IMR-90 (cell line): ENCODE measurements around the gene ADARB2. TPM values are rescaled to one million over a fixed set of nuclear protein-coding genes. Genes with fewer than 3 reads are reported as not detected.

Experiments used
- ATAC-seq: fragments of 200-7000 bp; cut with Tn5 transposase; 2 replicates; pipeline ENCODE4 v1.9.1; 2020; ENCODE audit warnings: low read depth, mild to moderate bottlenecking, moderate library complexity
- BruUV-seq: library from RNA; stranded (reverse); fragments of 400-500 nt; replicated peaks from 2 replicates; lab custom pipeline; 2021; lab: Mats Ljungman, UMichigan
- CTCF ChIA-PET: fragments of 300-600 bp; formaldehyde crosslinking; extraction: SDS; loops from one replicate; lab custom pipeline; 2021; ENCODE audit warnings: antibody characterized with exemption; lab: Yijun Ruan, JAX
- POLR2A ChIA-PET: fragments of 300-600 bp; sonication (Branson Sonifier 250); formaldehyde crosslinking; loops from one replicate; lab custom pipeline; 2022; ENCODE audit warnings: antibody characterized with exemption; ENCODE audit not compliant: unreplicated experiment; lab: Charles Lee
- DNase-seq: peaks from one replicate; pipeline ENCODE4 v3.0.0; 2013
- H2AFZ ChIP-seq: replicated peaks from 2 replicates; pipeline ENCODE3; 2013; ENCODE audit warnings: low read length, mild to moderate bottlenecking; ENCODE audit not compliant: poor library complexity
- H2AK5ac ChIP-seq: 2 replicates; pipeline ENCODE4 v1.6.1; 2013; ENCODE audit warnings: low read depth, low read length, inconsistent platforms
- H2AK9ac ChIP-seq: replicated peaks from 2 replicates; pipeline ENCODE3; 2013; ENCODE audit warnings: mild to moderate bottlenecking, low read depth, low read length, moderate library complexity; ENCODE audit not compliant: poor library complexity
- H2BK120ac ChIP-seq: 2 replicates; pipeline ENCODE4 v1.6.1; 2013; ENCODE audit warnings: low read depth, low read length, inconsistent platforms
- H2BK15ac ChIP-seq: 3 replicates; pipeline ENCODE4 v1.6.1; 2013; ENCODE audit warnings: low read depth, low read length, inconsistent platforms
- H2BK20ac ChIP-seq: 2 replicates; pipeline ENCODE4 v1.6.1; 2013; ENCODE audit warnings: low read depth, mild to moderate bottlenecking, inconsistent platforms, low read length, moderate library complexity
- H2BK5ac ChIP-seq: 2 replicates; pipeline ENCODE4 v1.6.1; 2013; ENCODE audit warnings: mild to moderate bottlenecking, low read depth, low read length, inconsistent platforms; ENCODE audit not compliant: poor library complexity, severe bottlenecking
- H3K14ac ChIP-seq: replicated peaks from 2 replicates; pipeline ENCODE4 v1.6.1; 2013; ENCODE audit warnings: low read depth, low read length, inconsistent platforms
- H3K18ac ChIP-seq: 2 replicates; pipeline ENCODE4 v1.6.1; 2013; ENCODE audit warnings: low read depth, low read length, control low read depth
- H3K23ac ChIP-seq: 2 replicates; pipeline ENCODE4 v1.6.1; 2013; ENCODE audit warnings: low read depth, low read length, inconsistent platforms
- H3K27ac ChIP-seq: 2 replicates; pipeline ENCODE4 v1.5.1; 2013; ENCODE audit warnings: mild to moderate bottlenecking, control low read depth, low read length; ENCODE audit not compliant: insufficient read depth
- H3K27me3 ChIP-seq: 2 replicates; pipeline ENCODE4 v1.6.1; 2013; ENCODE audit warnings: low read length; ENCODE audit not compliant: control insufficient read depth, insufficient read depth
- H3K36me3 ChIP-seq: 2 replicates; pipeline ENCODE4 v1.6.1; 2013; ENCODE audit warnings: low read length, mixed read lengths; ENCODE audit not compliant: control insufficient read depth, insufficient read depth
- H3K4ac ChIP-seq: 2 replicates; pipeline ENCODE4 v1.6.1; 2013; ENCODE audit warnings: low read depth, low read length, inconsistent platforms
- H3K4me1 ChIP-seq: 2 replicates; pipeline ENCODE4 v1.6.1; 2013; ENCODE audit warnings: low read length, mixed read lengths; ENCODE audit not compliant: control insufficient read depth, insufficient read depth
- H3K4me2 ChIP-seq: 2 replicates; pipeline ENCODE4 v1.6.1; 2013; ENCODE audit warnings: low read depth, mild to moderate bottlenecking, control low read depth, low read length, moderate library complexity
- H3K4me3 ChIP-seq: 2 replicates; pipeline ENCODE4 v1.5.1; 2013; ENCODE audit warnings: low read depth, mild to moderate bottlenecking, control low read depth, low read length, moderate library complexity; ENCODE audit not compliant: insufficient read depth
- H3K56ac ChIP-seq: 2 replicates; pipeline ENCODE4 v1.6.1; 2013; ENCODE audit warnings: low read length, inconsistent platforms; ENCODE audit not compliant: insufficient read depth; ENCODE audit errors: extremely low read depth
- H3K79me1 ChIP-seq, 2 experiments: 2 replicates each; pipeline ENCODE4 v1.6.1; 2013; ENCODE audit warnings: low read length in 2 of 2, inconsistent platforms in 1 of 2, low read depth in 1 of 2
- H3K9ac ChIP-seq: 2 replicates; pipeline ENCODE4 v1.6.1; 2013; ENCODE audit warnings: low read depth, low read length, control low read depth
- H3K9me1 ChIP-seq: 2 replicates; pipeline ENCODE4 v1.6.1; 2013; ENCODE audit warnings: low read length, inconsistent platforms; ENCODE audit not compliant: insufficient read depth
- H3K9me3 ChIP-seq: 2 replicates; pipeline ENCODE4 v1.6.1; 2013; ENCODE audit warnings: low read length; ENCODE audit not compliant: control insufficient read depth, insufficient read depth
- H4K20me1 ChIP-seq: 2 replicates; pipeline ENCODE4 v1.6.1; 2013; ENCODE audit warnings: low read length, inconsistent platforms; ENCODE audit not compliant: insufficient read depth
- H4K5ac ChIP-seq: 2 replicates; pipeline ENCODE4 v1.6.1; 2013; ENCODE audit warnings: mild to moderate bottlenecking, low read depth, low read length, control low read depth
- H4K8ac ChIP-seq, 2 experiments: 2 replicates each; pipeline ENCODE4 v1.6.1; 2013; ENCODE audit warnings: low read depth in 2 of 2, low read length in 2 of 2, control low read depth in 1 of 2, inconsistent platforms in 1 of 2
- H4K91ac ChIP-seq: 2 replicates; pipeline ENCODE4 v1.6.1; 2013; ENCODE audit warnings: low read depth, low read length, inconsistent platforms; ENCODE audit not compliant: insufficient read depth
- BHLHE40 ChIP-seq: fragments of 150-350 bp; IDR thresholded peaks from 2 replicates; pipeline ENCODE4 v1.6.1; 2016; ENCODE audit warnings: mild to moderate bottlenecking, low read depth, low read length
- CEBPB ChIP-seq: IDR thresholded peaks from 2 replicates; pipeline ENCODE4 v1.6.1; 2012; ENCODE audit warnings: low read depth, low read length, improper control_type of control experiment
- MAZ ChIP-seq: IDR thresholded peaks from 2 replicates; pipeline ENCODE4 v1.6.1; 2012; ENCODE audit warnings: low read depth, mild to moderate bottlenecking, low read length, improper control_type of control experiment, moderate library complexity, borderline replicate concordance
- POLR2A ChIP-seq: IDR thresholded peaks from 2 replicates; pipeline ENCODE4 v1.6.1; 2012; ENCODE audit warnings: mild to moderate bottlenecking, low read depth, low read length
- RAD21 ChIP-seq: IDR thresholded peaks from 2 replicates; pipeline ENCODE4 v1.6.1; 2012; ENCODE audit warnings: low read length, improper control_type of control experiment
- WGBS, 2 experiments: methylation state at CpG; one replicate each; pipeline versions ENCODE4 v1.1.5 to v1.1.7; 2013; ENCODE audit warnings: missing lambda C conversion rate in 2 of 2; ENCODE audit not compliant: insufficient read length in 1 of 2; ENCODE audit errors: extremely low coverage in 2 of 2; 5-methylcytosine and 5-hydroxymethylcytosine counted together
- dilution Hi-C: fragments of 300-500 bp; cut with HindIII; formaldehyde crosslinking; loops from one replicate; pipeline ENCODE4 v1.14.3; 2018; ENCODE audit warnings: low sequenced_read_pairs; ENCODE audit not compliant: unreplicated experiment
- in situ Hi-C: fragments of 300-500 bp; cut with MboI; formaldehyde crosslinking; loops from 3 replicates; pipeline ENCODE4 v1.14.3; 2019; ENCODE audit warnings: low sequenced_read_pairs, inconsistent platforms, mixed read lengths
- intact Hi-C: fragments of 100-400 bp; cut with micrococcal nuclease; formaldehyde crosslinking; loops from 2 replicates; pipeline ENCODE4 v1.10.0; 2022
- polyA plus RNA-seq, 3 experiments: library from polyadenylated mRNA; depleted of rRNA; stranded (reverse); fragments of >200 nt; gene quantifications; 2 replicates each; pipeline ENCODE4 v1.2.3, GENCODE V29; 2012; ENCODE audit warnings: low replicate concordance in 1 of 3
- total RNA-seq: library from RNA; depleted of rRNA; stranded (reverse); fragments of >200 nt; gene quantifications from 2 replicates; pipeline ENCODE4 v1.2.3, GENCODE V29; 2012
- TF ChIP-seq, protein P1 (sequence below): fragments of 150-350 bp; IDR thresholded peaks from 2 replicates; pipeline ENCODE4 v1.6.1; 2017; ENCODE audit warnings: mild to moderate bottlenecking, antibody characterized with exemption, low read length, low read depth

The ADARB2 gene
- total and polyA plus RNA-seq, 2 of the 4 experiments (the other 2 are of a cell fraction), result not detected

DNA sequence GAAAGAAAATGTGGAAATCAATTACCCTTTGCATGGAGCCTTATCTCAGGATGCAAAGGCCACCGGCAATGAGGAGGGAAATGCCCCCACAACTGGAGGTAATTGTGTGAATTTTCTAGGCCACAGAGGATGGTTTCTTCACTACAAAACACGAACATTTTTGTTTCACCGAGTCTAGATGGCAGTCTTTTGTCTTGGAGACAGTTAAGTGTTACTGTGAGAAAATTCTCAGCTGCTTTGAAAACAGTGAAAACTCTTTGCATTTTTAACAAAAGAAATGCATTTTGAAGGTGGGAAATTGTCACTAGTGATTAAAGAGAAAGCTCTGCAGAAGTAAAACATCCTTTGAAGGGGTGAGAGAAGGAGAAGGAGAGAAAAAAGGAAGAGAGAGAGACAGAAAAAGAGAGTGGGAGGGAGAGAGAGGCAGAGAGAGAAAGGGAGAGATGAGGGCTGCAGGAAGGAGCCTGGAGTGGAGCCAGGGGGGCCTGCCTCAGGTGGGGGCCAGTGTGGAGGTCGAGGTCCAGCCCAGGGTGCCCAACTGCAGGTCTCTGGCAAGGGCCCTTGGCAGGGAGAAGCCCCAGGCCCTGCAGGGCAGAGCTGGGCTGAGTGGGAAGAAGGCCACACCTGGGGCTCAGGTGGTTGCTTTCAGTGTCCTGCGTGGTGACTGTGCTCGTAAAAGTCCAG is 261.4 kb downstream of the ADARB2 start:
- no peak for DNase-seq
- Histone ChIP-seq H4K20me1 (no peaks in the 10 kb centered on the region), H3K9me3 (peaks cover 52% of the 10 kb centered on the region), H2AFZ (no peak overlapping the region), H4K91ac (no peak overlapping the region), H3K4me1 (no peaks in the 10 kb centered on the region), H3K4me2 (no peak overlapping the region), H2AK5ac (no peak overlapping the region), H4K5ac (no peak overlapping the region), H3K4me3 (no peak overlapping the region), H3K36me3 (no peaks in the 10 kb centered on the region), H3K14ac (no peak overlapping the region), H3K9me1 (no peaks in the 10 kb centered on the region), H2BK120ac (no peak overlapping the region), H3K27ac (no peak overlapping the region), H3K9ac (no peak overlapping the region), H3K23ac (no peak overlapping the region), H2BK20ac (no peak overlapping the region), H3K27me3 (no peaks in the 10 kb centered on the region), H3K18ac (no peak overlapping the region), H3K56ac (no peak overlapping the region), H2BK5ac (no peak overlapping the region), H4K8ac (no peak overlapping the region), H3K79me1 (no peaks in the 10 kb centered on the region), H2AK9ac (no peak overlapping the region), H3K4ac (no peak overlapping the region), H2BK15ac (no peak overlapping the region)
- in situ Hi-C loops, result no loop called here
- intact Hi-C loops, result no loop called here
- TF ChIP-seq RAD21 (no peak), CEBPB (no peak), MAZ (no peak), BHLHE40 (no peak), POLR2A (no peak)
- TF ChIP-seq, protein P1, sequence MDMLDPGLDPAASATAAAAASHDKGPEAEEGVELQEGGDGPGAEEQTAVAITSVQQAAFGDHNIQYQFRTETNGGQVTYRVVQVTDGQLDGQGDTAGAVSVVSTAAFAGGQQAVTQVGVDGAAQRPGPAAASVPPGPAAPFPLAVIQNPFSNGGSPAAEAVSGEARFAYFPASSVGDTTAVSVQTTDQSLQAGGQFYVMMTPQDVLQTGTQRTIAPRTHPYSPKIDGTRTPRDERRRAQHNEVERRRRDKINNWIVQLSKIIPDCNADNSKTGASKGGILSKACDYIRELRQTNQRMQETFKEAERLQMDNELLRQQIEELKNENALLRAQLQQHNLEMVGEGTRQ, result no peak
- BruUV-seq, result no TSS peak
- CTCF ChIA-PET, result no interaction called here
- 40% methylated on average over 1 of the region's 6 CpGs; no CpG with 5 or more reads in 1 of the 2 experiments for WGBS, 2 experiments
- no peak for ATAC-seq
- dilution Hi-C loops, result no loop called here
- POLR2A ChIA-PET, result no interaction called here
